CD4-positive, alpha-beta T cell (primary cell): ENCODE measurements around the gene SYNGAP1. TPM values are rescaled to one million over a fixed set of nuclear protein-coding genes. Genes with fewer than 3 reads are reported as not detected.

Experiments
- ATAC-seq: fragments of 200-7000 bp; cut with Tn5 transposase; one replicate; pipeline ENCODE4 v1.10.0; 2022; ENCODE audit warnings: mild to moderate bottlenecking; ENCODE audit not compliant: poor library complexity
- CTCF ChIA-PET: fragments of 350-600 bp; sonication (Branson Sonifier 250); formaldehyde crosslinking; loops from one replicate; lab custom pipeline; 2021; ENCODE audit warnings: antibody characterized with exemption, inconsistent platforms; lab: Charles Lee
- POLR2A ChIA-PET: fragments of 350-600 bp; sonication (Branson Sonifier 250); formaldehyde crosslinking; loops from one replicate; lab custom pipeline; 2021; ENCODE audit warnings: antibody characterized with exemption, inconsistent platforms; lab: Charles Lee
- DNase-seq, 14 experiments: peaks; one replicate each; pipeline ENCODE4 v3.0.0-alpha.2; 2013 to 2020; ENCODE audit warnings: mixed read lengths in 2 of 14
- H3K27ac ChIP-seq, 2 donors: one replicate each; pipeline versions ENCODE4 v1.5.1 to v1.7.0; 2013; ENCODE audit warnings: low read length in 2 of 2, low read depth in 1 of 2, mild to moderate bottlenecking in 1 of 2
- H3K27me3 ChIP-seq, 2 experiments: 1 replicate in 1 of 2; 2 replicates in 1 of 2; pipeline versions ENCODE4 v1.6.1 to v1.7.0; 2013; ENCODE audit warnings: low read length in 2 of 2, control low read depth in 1 of 2, mild to moderate bottlenecking in 1 of 2, moderate library complexity in 1 of 2; ENCODE audit not compliant: insufficient read depth in 2 of 2, control insufficient read depth in 1 of 2
- H3K36me3 ChIP-seq: one replicate; pipeline ENCODE4 v1.6.1; 2013; ENCODE audit warnings: low read length, control low read depth; ENCODE audit not compliant: insufficient read depth
- H3K4me1 ChIP-seq: one replicate; pipeline ENCODE4 v1.6.1; 2013; ENCODE audit warnings: low read length, control low read depth; ENCODE audit not compliant: insufficient read depth
- H3K4me3 ChIP-seq: one replicate; pipeline ENCODE4 v1.5.1; 2013; ENCODE audit warnings: mild to moderate bottlenecking, low read length, moderate library complexity
- H3K9me3 ChIP-seq, 2 experiments: 1 replicate in 1 of 2; 2 replicates in 1 of 2; pipeline versions ENCODE4 v1.6.1 to v1.7.0; 2013; ENCODE audit warnings: low read length in 2 of 2, mild to moderate bottlenecking in 2 of 2, control low read depth in 1 of 2, moderate library complexity in 1 of 2; ENCODE audit not compliant: control insufficient read depth in 1 of 2, insufficient read depth in 1 of 2
- H3K27ac Mint-ChIP-seq: one replicate; pipeline ENCODE4 v1.8.0; 2020; ENCODE audit warnings: mixed read lengths
- H3K27me3 Mint-ChIP-seq: one replicate; pipeline ENCODE4 v1.8.0; 2021; ENCODE audit warnings: mixed read lengths
- H3K36me3 Mint-ChIP-seq: one replicate; pipeline ENCODE4 v1.8.0; 2021; ENCODE audit warnings: low read depth, mixed read lengths
- H3K4me1 Mint-ChIP-seq: one replicate; pipeline ENCODE4 v1.8.0; 2021; ENCODE audit warnings: low read depth, mixed read lengths
- H3K4me3 Mint-ChIP-seq: one replicate; pipeline ENCODE4 v1.8.0; 2020; ENCODE audit warnings: mild to moderate bottlenecking, mixed read lengths
- H3K9me3 Mint-ChIP-seq: one replicate; pipeline ENCODE4 v1.8.0; 2020; ENCODE audit warnings: mixed read lengths
- CTCF ChIP-seq: fragments of 200-600 bp; IDR thresholded peaks from one replicate; pipeline ENCODE4 v1.8.0; 2022; ENCODE audit warnings: antibody characterized with exemption, mild to moderate bottlenecking
- intact Hi-C, 2 experiments: fragments of 100-400 bp; cut with DNase I in 1 of 2; cut with micrococcal nuclease in 1 of 2; formaldehyde crosslinking; loops; one replicate each; pipeline versions ENCODE4 v1.15.1 to v1.9.0; 2023 to 2025; cut with DNase I, micrococcal nuclease
- total RNA-seq, 174 experiments: library from RNA in 2 of 174; stranded (reverse) in 2 of 174; gene quantifications; one replicate each; pipeline ENCODE4 v1.2.3 and lab custom pipeline; 2021 to 2026

Gene SYNGAP1
- total RNA-seq, 2 experiments from 2014 or later, result 62.4 to 63.8 TPM

DNA sequence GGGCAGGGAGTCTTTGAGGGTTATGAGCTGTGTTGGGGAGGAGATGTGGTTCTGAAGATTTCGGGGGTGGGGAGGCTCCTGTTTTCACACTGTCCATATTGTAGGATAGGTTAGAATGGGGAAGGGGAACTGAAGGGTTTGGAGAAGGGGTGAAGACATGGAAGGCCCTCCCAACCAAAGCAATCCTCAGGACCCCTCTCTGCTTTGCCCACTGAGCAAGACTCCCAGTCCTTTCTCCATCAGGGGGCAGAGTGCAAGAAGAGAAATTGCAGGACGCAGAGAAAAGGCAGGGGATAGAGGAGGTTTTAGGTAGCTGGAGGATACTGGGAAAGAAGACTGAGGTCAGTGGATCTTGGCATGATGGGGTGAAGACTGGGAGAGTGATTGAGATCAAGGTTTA, 3.9 kb downstream of the SYNGAP1 start:
- Mint-ChIP-seq H3K27ac (peak overlapping the region; percentile 99), H3K27me3 (no peaks in the 10 kb centered on the region), H3K4me1 (peaks cover 71% of the 10 kb centered on the region), H3K36me3 (peaks cover 5% of the 10 kb centered on the region), H3K4me3 (peak overlapping the region; percentile 94), H3K9me3 (no peaks in the 10 kb centered on the region)
- Histone ChIP-seq H3K27me3 (no peaks in the 10 kb centered on the region), H3K4me3 (no peak overlapping the region), H3K4me1 (peaks cover 58% of the 10 kb centered on the region), H3K36me3 (peaks cover 3% of the 10 kb centered on the region), H3K27ac (no peak overlapping the region), H3K9me3 (no peaks in the 10 kb centered on the region)
- ChIA-PET POLR2A (interaction anchor here (3.0 kb wide), 1 partner anchor 124 kb away, joined by 10 read pairs; the partner anchor contains the start of gene RGL2), CTCF (interaction anchor here (0.7 kb wide), 1 partner anchor 12 kb away, joined by 3 read pairs; no protein-coding TSS in a partner anchor)
- TF ChIP-seq CTCF, result no peak
- intact Hi-C loops, result no loop called here
- ATAC-seq (no peak), DNase-seq (no peak)

DNA sequence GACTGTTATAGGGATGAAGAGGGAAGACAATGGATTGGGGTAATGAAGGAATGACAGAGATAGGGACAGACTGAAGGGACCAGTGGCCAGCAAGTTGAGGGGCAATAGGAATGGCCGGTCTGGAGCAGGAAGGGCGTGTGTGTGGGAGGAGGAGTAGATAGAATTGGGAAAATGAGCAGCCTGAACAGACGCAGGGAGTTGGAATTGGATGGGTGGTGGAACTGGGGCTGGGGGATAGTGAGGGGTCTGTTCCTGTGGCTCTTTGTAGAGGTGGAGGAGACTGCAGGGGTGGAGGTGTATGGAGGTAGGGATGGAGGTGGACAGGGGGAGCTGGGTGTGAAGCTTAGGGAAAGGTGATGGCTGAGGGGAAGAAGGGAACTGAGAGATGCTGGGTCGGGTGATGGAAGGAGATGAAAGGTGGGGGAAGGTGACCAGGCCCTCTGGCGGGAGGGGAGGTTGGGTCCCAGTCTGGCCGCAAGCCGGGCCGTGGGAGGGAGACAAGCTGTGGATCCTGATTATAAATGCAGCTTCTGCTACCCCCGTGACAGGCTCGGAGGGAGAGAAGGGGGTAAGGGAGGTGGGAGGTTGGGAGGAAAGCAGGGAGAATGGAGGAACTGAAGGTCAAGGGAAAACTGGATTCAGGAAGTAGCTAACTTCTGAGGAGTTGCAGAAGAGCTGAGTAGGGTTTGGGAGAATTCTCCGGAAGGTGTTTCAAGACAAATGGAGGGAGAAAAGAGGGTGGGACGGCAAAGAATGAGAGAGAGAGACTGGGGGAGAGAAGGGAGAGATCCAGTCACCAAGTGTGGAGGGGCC, 5.2 kb downstream of the SYNGAP1 start:
- DNase-seq, result peak in 1 of 14 experiments; percentile 43
- no peaks in the 10 kb centered on the region for H3K9me3 ChIP-seq
- H3K36me3 Mint-ChIP-seq, result peaks cover 5% of the 10 kb centered on the region

More for the DNA sequence above, 5.2 kb downstream of the SYNGAP1 start:
- no peaks in the 10 kb centered on the region for H3K9me3 Mint-ChIP-seq
- H3K4me3 Mint-ChIP-seq, result peak overlapping the region; percentile 94
- peaks cover 58% of the 10 kb centered on the region for H3K4me1 ChIP-seq
- H3K27ac Mint-ChIP-seq, result peak overlapping the region; percentile 99
- H3K36me3 ChIP-seq, result peaks cover 3% of the 10 kb centered on the region
- H3K4me1 Mint-ChIP-seq, result peaks cover 73% of the 10 kb centered on the region
- no peaks in the 10 kb centered on the region for H3K27me3 ChIP-seq
- peak overlapping the region; percentile 86 to 92 for H3K27ac ChIP-seq
- ChIA-PET POLR2A (interaction anchor here (0.9 to 3.0 kb wide), 12 partner anchors 8 to 581 kb away, joined by 3 to 22 read pairs (median 8); partner anchors contain the start of genes B3GALT4, CUTA, LEMD2 and PHF1), CTCF (interaction anchor here (0.6 to 2.7 kb wide), 14 partner anchors 9 to 154 kb away, joined by 3 to 25 read pairs (median 5); partner anchors contain the start of genes B3GALT4, KIFC1, PHF1 and RPS18)
- H3K27me3 Mint-ChIP-seq, result no peaks in the 10 kb centered on the region
- ATAC-seq, result no peak
- TF ChIP-seq CTCF, result no peak
- intact Hi-C loops, result loop anchor here (1.0 to 5.0 kb wide), 3 partner anchors 34 to 153 kb away; partner anchors contain the start of genes KIFC1 (in 1 of the 2), RPS18 (in 1 of the 2) and VPS52 (in 1 of the 2)
- H3K4me3 ChIP-seq, result peak overlapping the region; percentile 71
